ENCODE data around the gene DCC.

DNA sequence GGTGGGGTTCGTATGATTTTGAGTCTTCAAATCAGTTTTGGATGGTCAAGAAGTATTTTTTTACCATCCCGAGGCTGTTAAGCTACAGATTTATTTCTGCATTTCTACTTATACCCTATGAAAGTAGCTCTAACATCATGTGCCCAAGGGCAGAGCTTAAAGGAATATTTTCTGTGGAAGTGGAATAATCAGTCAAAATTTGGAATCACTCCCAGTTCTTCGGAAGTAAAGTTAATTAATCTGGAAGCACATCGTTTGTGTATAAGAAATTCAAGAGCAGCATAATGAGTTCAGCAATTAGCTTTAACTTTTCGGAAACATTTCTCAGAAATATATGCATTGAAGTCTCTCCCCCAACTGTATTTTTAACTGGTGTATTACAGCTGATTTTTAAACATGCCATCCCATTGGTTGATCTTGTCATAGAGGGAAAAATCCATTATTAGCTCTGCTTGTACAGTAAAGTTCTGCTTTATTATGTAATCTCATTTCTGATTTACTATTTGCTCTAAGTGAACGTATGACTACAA lies 510.1 kb downstream of the DCC start:
- TF ChIP-seq, protein P1, sequence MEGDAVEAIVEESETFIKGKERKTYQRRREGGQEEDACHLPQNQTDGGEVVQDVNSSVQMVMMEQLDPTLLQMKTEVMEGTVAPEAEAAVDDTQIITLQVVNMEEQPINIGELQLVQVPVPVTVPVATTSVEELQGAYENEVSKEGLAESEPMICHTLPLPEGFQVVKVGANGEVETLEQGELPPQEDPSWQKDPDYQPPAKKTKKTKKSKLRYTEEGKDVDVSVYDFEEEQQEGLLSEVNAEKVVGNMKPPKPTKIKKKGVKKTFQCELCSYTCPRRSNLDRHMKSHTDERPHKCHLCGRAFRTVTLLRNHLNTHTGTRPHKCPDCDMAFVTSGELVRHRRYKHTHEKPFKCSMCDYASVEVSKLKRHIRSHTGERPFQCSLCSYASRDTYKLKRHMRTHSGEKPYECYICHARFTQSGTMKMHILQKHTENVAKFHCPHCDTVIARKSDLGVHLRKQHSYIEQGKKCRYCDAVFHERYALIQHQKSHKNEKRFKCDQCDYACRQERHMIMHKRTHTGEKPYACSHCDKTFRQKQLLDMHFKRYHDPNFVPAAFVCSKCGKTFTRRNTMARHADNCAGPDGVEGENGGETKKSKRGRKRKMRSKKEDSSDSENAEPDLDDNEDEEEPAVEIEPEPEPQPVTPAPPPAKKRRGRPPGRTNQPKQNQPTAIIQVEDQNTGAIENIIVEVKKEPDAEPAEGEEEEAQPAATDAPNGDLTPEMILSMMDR (conservative IDR thresholded peaks at IDR 0.05) = no peak
- TF ChIP-seq ZFX (IDR thresholded peaks at IDR 0.05) = no peak

Data from C4-2B (cell line).